ENCODE results near the gene SMAD1.

SMAD1 gene

DNA sequence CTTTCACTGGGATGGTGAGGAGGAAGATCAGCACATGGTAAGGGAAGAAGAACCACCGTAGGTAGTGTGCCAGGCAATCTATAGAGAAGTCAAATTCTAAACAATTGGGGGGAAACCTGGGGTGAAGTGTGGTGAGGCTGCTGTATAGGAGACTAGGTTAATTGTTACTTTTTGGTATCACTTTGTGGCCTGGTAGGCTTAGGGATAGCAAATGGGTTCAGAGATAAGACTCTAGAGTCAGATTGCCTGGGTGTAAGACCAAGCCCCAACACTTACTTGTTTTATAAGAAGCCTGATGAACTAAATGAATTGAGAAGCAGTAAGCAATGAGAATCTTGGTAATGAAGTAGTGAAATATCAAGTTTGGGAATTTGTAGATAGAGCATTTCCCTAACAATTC lies 8.7 kb downstream of the SMAD1 start:
- no peak for DNase-seq

GRCh38 chr4:145490796-145491195 lies 9.1 kb downstream of the SMAD1 start:
- DNase-seq: no peak

GRCh38 chr4:145492376-145492775 lies 10.7 kb downstream of the SMAD1 start:
- DNase-seq: no peak

GRCh38 chr4:145493166-145493565 lies 11.5 kb downstream of the SMAD1 start:
- no peak for DNase-seq

- no peak for DNase-seq
These were observed 13.1 kb downstream of the SMAD1 start for GRCh38 chr4:145494666-145495270.

DNA sequence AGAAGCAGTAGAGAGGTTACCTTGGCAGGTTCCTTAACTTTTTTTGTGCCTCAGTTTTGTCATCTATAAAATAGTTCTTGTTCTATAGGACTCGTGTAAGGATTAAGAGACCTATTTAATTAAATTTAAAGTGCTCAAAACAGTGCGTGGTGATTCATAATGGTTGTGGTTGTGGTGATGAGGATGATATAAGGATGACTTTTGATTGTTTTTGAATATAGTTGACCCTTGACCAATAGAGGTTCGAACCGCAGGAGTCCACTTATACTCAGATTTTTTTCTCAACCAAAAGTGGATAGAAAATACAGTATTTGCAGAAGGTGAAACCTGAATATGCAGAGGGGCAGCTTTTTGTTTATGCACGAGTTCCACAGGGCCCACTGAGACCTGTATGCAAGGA lies 14.6 kb downstream of the SMAD1 start:
- no peak for DNase-seq

- no peak for DNase-seq
These were observed 15.8 kb downstream of the SMAD1 start for GRCh38 chr4:145497199-145498149.

- no peak for DNase-seq
These were observed 16.8 kb downstream of the SMAD1 start for GRCh38 chr4:145498430-145498829.

GRCh38 chr4:145501051-145501660 lies 19.5 kb downstream of the SMAD1 start:
- no peak for DNase-seq

GRCh38 chr4:145502809-145503208 lies 21.2 kb downstream of the SMAD1 start:
- no peak for DNase-seq

DNA sequence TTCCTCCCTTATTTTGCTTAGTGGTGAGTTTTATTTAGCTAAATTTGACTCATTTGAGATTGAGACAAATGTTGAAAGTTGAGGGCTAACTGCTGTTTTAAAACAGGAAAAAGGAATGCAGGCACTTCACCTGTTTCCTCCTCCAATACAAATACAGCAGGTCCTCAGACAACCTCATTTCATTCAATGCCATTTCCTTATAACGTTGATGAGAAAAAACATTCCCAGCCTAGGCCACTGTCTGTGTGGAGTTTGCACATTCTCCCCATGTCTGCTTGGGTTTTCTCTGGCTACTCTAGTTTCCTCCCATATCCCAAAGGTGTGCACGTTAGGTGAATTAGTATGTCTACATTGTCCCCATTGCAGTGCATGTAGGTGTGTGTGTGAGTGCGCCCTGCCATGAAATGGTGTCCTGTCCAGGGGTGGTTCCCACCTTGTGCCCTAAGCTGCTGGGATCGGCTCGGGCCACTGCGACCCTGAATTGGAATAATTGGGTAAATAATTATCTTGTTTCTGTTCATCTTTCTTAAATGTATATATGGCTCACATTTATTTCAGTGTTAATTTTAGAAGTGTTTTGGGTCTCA lies 21.9 kb downstream of the SMAD1 start:
- DNase-seq: no peak

GRCh38 chr4:145505995-145506394 lies 24.3 kb downstream of the SMAD1 start:
- DNase-seq: no peak

- no peak for DNase-seq
These were observed 26.0 kb downstream of the SMAD1 start for GRCh38 chr4:145507636-145508035.

GRCh38 chr4:145511913-145512522 lies 30.4 kb downstream of the SMAD1 start:
- DNase-seq: no peak

GRCh38 chr4:145513020-145513621 lies 31.5 kb downstream of the SMAD1 start:
- DNase-seq: no peak

DNA sequence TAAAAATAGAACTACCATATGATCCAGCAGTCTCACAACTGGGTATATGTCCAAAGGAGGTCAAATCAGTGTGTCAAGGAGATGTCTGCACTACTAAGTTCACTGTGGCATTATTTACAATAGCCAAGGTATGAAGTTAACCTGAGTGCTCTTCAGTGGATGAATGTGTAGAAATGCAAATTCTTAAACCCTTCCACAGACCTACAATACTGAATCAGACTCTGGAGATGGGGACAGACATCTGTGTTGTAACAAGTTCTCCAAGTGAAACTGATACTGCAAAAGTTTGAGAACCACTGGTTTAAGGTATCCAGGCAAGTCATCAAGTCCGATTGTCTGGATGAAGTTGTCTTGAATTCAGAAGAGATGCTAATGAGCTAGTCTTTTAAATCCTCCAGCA lies 38.5 kb downstream of the SMAD1 start:
- DNase-seq: no peak

DNA sequence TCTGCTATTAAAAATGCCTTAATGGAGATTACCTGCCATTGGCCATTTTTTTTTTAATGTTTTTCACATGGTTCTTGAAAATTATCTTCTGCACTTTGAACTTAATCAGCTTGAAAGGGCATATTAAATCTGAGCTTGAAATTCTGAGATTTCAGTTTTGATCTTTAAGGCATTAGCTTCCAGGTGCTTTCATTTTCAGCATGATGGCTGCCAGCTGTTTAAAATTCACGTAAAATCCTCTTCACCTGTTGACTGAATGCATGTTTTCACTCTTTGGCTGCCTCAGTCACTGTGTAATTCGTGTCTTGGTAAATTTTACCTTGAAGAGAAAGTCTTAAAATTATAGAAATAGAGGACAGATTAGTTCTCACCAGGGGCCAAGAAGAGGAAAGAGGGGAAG lies 39.6 kb downstream of the SMAD1 start:
- DNase-seq: no peak

DNA sequence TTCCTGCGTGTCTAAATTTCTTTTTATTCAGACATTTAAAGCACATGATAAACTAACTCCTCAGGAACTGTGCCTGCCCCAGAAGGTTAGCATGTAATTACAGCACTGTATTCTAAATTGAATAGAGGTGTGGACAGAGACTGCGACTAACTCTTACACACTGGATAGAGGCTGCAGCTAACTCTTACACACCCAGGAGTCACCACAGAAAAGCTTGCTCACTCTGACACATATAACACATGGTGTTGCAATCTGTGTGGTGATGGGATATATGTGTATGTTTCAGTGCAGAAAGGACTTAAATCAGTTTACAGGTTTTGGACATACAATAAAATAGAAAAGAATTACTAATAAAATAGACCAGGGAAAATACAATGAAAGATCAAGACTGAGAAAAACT lies 41.5 kb downstream of the SMAD1 start:
- DNase-seq: no peak

GRCh38 chr4:145524552-145524951 lies 42.9 kb downstream of the SMAD1 start:
- no peak for DNase-seq

- DNase-seq: peak in 1 of 2 donors; percentile 41
These were observed 43.7 kb downstream of the SMAD1 start for GRCh38 chr4:145525291-145525740.

DNA sequence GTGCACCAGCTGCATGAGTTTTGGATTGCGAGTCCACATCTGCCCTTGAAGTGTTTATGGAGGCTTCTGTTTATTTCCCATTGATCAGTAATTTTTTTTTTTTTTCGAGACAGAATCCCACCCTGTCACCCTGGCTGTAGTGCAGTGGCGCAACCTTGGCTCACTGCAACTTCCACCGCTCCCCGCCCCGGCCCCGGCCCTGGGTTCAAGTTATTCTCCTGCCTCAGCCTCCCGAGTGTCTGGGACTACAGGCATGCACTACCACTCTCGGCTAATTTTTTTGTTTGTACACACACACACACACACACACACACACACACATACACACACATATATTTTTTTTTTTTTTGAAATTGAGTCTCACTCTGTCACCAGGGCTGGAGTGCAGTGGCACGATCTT lies 46.1 kb downstream of the SMAD1 start:
- DNase-seq: no peak

DNA sequence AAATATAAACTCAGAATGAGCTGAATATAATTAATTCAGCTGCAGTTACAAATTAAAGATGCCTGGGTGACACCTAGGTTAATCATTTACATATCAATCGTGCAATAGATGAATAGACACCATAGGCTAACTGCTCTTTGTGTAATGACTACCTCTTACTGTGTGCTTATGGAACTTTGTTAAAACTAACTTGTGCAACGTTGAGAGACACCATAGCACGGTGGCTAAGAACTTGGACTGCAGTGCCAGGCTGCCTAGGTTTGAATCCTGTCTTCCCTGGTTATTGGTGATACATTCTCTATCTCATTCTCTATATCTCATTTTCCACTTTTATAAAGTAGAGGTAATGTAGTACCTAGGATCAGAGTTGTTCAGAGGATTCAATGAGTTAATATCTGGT lies 46.9 kb downstream of the SMAD1 start:
- no peak for DNase-seq

DNA sequence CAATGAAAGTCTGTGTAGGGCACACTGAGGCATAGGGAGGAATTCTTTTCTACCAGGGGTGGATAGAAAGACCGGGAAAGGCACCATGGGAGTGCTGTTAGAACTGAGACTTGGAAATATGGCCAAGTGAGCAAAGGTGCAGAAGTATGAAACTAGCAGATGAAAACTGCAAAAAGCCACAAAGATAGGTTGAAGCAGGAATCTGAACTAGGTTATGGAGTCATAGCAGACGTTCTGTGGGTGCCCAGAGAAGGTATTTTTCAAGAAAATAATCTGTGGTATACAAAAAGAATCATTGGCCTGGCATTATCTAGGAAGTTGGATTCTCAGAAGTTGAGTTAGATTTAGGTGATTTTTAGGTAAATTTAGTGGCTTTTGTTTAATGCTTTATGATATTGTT lies 48.5 kb downstream of the SMAD1 start:
- DNase-seq: no peak
